ENCODE results near the gene ATP10D.
A peak's percentile ranks its signal among the peaks of the same experiment; 100 is the strongest.
"Not testable (repeated sequence)": the region's sequence is repeated elsewhere in the genome, so short reads cannot be mapped to it uniquely, and the experiment has no call there.

Gene ATP10D

GRCh38 chr4:47538111-47538824 is 53.2 kb downstream of the ATP10D start:
- no peak for DNase-seq

GRCh38 chr4:47538825-47539154 is 53.7 kb downstream of the ATP10D start:
- DNase-seq: no peak

- DNase-seq: not testable (repeated sequence)
These were observed 57.6 kb downstream of the ATP10D start for GRCh38 chr4:47542640-47543039.

GRCh38 chr4:47543331-47543730 is 58.3 kb downstream of the ATP10D start:
- DNase-seq: no peak

- not testable (repeated sequence) for DNase-seq
These were observed 65.3 kb downstream of the ATP10D start for GRCh38 chr4:47550357-47550756.

- no peak for DNase-seq
These were observed 65.9 kb downstream of the ATP10D start for GRCh38 chr4:47550899-47551548.

- DNase-seq: no peak
These were observed 66.6 kb downstream of the ATP10D start for GRCh38 chr4:47551682-47552081.

GRCh38 chr4:47553329-47554125 is 68.5 kb downstream of the ATP10D start:
- DNase-seq: peak in 1 of 2 experiments; percentile 9

GRCh38 chr4:47555920-47556319 is 70.8 kb downstream of the ATP10D start:
- not testable (repeated sequence) for DNase-seq

GRCh38 chr4:47557255-47557654 is 72.2 kb downstream of the ATP10D start:
- no peak for DNase-seq

GRCh38 chr4:47560682-47561081 is 75.6 kb downstream of the ATP10D start:
- no peak for DNase-seq

GRCh38 chr4:47561331-47561730 is 76.3 kb downstream of the ATP10D start:
- no peak for DNase-seq

- DNase-seq: no peak
These were observed 77.2 kb downstream of the ATP10D start for GRCh38 chr4:47562297-47562696.

- no peak for DNase-seq
These were observed 81.5 kb downstream of the ATP10D start for GRCh38 chr4:47566566-47566965.

- DNase-seq: no peak
These were observed 81.9 kb downstream of the ATP10D start for GRCh38 chr4:47566969-47567368.

GRCh38 chr4:47567511-47567910 is 82.4 kb downstream of the ATP10D start:
- DNase-seq: no peak

GRCh38 chr4:47570816-47571215 is 85.7 kb downstream of the ATP10D start:
- no peak for DNase-seq

- no peak for DNase-seq
These were observed 87.9 kb downstream of the ATP10D start for GRCh38 chr4:47572981-47573380.

- DNase-seq: no peak
These were observed 92.9 kb downstream of the ATP10D start for GRCh38 chr4:47577779-47578553.

- no peak for DNase-seq
These were observed 94.2 kb downstream of the ATP10D start for GRCh38 chr4:47579235-47579634.

GRCh38 chr4:47590325-47590724 is 105.2 kb downstream of the ATP10D start:
- DNase-seq: no peak

- DNase-seq: no peak
These were observed 112.6 kb downstream of the ATP10D start for GRCh38 chr4:47597696-47598095.

GRCh38 chr4:47598320-47598719 is 113.2 kb downstream of the ATP10D start:
- no peak for DNase-seq

All from SW 1271 (cell line).